Subcutaneous adipose tissue (tissue), 4 donors: ENCODE data around the gene EEF1A2. TPM values are rescaled to one million over a fixed set of nuclear protein-coding genes. Genes with fewer than 3 reads are reported as not detected.

Experiments used
- CTCF ChIP-seq: fragments of 450-650 bp; IDR thresholded peaks from one replicate; pipeline ENCODE4 v1.5.1; 2016; ENCODE audit warnings: low read depth, mild to moderate bottlenecking, control low read depth, antibody characterized with exemption, moderate library complexity
- total RNA-seq, 4 donors: library from RNA; depleted of rRNA; stranded (reverse); fragments of >200 nt; gene quantifications; one replicate each; pipeline ENCODE4 v1.1.0, GENCODE V29; 2016

The EEF1A2 gene
- total RNA-seq, 4 donors from 2014 or later, result not detected

- TF ChIP-seq CTCF, result no peak
Measured at GRCh38 chr20:63495741-63496595, 2.9 kb downstream of the EEF1A2 start.

DNA sequence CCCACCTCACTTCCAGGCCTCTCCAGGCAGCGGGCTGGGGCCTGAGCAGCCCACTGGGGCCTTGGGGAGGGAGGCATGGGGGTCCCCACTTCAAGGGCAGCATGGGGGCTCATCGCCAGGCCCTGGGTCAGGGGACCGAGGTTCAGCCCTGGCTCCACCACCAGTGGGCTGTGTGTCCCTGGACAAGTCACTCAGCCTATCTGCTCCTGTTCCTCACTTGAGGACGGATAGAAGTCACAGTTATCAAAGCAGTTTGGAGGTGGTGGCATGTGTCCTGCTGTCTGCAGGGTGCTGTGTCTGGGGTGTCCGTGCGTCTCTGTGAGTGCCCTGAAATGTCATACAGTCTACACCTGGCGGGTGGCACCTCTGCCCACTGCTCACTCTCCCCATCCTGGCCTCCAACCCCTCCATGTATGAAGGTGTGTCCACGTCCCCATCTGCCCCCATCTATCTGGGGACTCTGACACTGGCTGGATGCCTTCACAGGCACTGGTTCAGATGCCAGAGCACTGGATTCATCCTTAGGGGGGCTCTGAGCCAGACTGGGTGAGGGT lies 3.6 kb downstream of the EEF1A2 start:
- TF ChIP-seq CTCF, result no peak

GRCh38 chr20:63494420-63495166 lies 4.3 kb downstream of the EEF1A2 start:
- no peak for TF ChIP-seq CTCF

- TF ChIP-seq CTCF, result no peak
Measured at GRCh38 chr20:63494084-63494419, 4.8 kb downstream of the EEF1A2 start.

DNA sequence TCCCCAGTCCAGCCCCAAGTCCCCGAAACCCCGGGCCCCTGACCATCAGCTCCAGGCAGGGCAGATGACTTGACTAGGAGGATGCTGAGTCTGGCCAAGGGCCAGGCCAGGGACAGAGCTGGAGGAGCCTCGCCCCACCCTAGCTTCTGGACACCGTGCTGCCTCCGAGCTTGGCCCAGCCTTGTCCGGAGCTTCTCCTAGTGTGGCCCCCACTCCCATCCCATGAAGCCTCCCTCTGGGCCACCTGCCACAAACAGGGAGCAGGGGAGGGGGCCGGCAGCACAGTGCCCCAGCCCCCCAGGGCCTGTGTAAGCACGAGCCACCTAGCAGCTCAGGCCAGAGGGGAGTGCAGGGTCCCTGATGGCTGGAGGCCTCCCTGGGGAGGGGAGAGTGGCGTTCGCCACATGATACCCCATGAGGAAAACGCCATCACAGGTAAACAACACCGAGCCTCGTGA lies 5.3 kb downstream of the EEF1A2 start:
- TF ChIP-seq CTCF, result no peak

- no peak for TF ChIP-seq CTCF
Measured at GRCh38 chr20:63492982-63493381, 5.9 kb downstream of the EEF1A2 start.

GRCh38 chr20:63492518-63492917 lies 6.4 kb downstream of the EEF1A2 start:
- TF ChIP-seq CTCF, result no peak
